Stimulated activated CD8-positive, alpha-beta memory T cell treated with anti-CD3 and anti-CD28 coated beads, Interleukin-4, amount 100 ng/mL, for 4 hours (primary cell): ENCODE measurements around the gene PCDHA12.
"Not testable (repeated sequence)": the region's sequence is repeated elsewhere in the genome, so short reads cannot be mapped to it uniquely, and the experiment has no call there.

ENCODE experiments used
- DNase-seq, 2 donors: peaks; one replicate each; pipeline ENCODE4 v3.0.0-alpha.2; 2020; ENCODE audit warnings: low read depth in 2 of 2, low spot score in 1 of 2

The PCDHA12 gene

GRCh38 chr5:140875085-140876065, at the start of gene PCDHA12:
TSS of gene PCDHA12 (plus strand) at chr5:140875308. CDS start at chr5:140875473, 165 bp downstream.
- no peak for DNase-seq

DNA sequence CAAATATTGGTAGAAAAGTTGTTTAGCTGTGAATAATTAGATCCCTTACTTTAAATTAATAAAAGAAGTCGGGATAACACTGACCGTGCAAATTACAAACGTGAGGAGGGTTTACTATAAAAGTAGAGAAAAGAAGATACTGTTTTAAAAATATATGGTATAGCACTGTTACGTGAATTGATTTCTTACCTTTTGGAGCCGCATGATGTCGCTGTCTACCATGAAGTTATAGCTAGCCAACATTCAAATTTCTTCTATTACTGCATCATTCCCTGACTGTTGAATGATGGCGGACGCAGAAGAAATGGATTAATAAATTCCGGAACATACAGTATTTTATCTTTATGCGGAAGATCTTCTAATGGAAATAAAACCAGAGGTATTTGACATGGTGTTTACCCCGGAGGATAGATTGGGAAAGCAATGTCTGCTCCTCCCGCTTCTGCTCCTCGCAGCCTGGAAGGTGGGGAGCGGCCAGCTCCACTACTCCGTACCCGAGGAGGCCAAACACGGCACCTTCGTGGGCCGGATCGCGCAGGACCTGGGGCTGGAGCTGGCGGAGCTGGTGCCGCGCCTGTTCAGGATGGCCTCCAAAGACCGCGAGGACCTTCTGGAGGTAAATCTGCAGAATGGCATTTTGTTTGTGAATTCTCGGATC, 47.3 kb upstream of the PCDHA12 start, which contains the start of gene PCDHA6:
TSS of gene PCDHA6 (plus strand) at position 257 of the 658 bp plus-strand sequence. CDS start at position 389, 132 bp downstream.
- DNase-seq, result no peak

GRCh38 chr5:140828362-140828737, 46.8 kb upstream of the PCDHA12 start:
- DNase-seq, result no peak

- DNase-seq, result not testable (repeated sequence)
These were observed 45.3 kb upstream of the PCDHA12 start for GRCh38 chr5:140829511-140830501.

DNA sequence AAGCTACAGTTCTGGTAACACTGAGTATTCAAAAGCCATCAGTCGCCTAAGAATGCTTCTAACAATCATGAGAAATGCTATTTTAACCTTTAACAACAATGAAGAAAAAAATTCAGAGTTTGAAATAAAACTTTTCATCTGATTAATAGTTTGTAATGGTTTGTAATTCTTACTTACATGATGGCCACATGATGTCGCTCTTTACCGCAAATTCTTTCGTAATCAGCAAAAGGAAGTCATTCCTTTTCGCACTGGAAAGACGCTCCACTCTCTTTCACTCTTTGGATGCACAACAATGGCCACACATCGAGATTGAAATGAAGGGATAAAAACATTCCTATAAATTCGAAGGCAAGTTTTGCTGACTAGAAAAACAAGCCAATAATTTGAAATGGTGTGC, 41.1 kb upstream of the PCDHA12 start, which contains the start of gene PCDHA7:
TSS of gene PCDHA7 (plus strand) at position 277 of the 400 bp plus-strand sequence. CDS start at position 392, 115 bp downstream.
- no peak for DNase-seq

GRCh38 chr5:140834439-140835008, 40.6 kb upstream of the PCDHA12 start:
- not testable (repeated sequence) for DNase-seq

DNA sequence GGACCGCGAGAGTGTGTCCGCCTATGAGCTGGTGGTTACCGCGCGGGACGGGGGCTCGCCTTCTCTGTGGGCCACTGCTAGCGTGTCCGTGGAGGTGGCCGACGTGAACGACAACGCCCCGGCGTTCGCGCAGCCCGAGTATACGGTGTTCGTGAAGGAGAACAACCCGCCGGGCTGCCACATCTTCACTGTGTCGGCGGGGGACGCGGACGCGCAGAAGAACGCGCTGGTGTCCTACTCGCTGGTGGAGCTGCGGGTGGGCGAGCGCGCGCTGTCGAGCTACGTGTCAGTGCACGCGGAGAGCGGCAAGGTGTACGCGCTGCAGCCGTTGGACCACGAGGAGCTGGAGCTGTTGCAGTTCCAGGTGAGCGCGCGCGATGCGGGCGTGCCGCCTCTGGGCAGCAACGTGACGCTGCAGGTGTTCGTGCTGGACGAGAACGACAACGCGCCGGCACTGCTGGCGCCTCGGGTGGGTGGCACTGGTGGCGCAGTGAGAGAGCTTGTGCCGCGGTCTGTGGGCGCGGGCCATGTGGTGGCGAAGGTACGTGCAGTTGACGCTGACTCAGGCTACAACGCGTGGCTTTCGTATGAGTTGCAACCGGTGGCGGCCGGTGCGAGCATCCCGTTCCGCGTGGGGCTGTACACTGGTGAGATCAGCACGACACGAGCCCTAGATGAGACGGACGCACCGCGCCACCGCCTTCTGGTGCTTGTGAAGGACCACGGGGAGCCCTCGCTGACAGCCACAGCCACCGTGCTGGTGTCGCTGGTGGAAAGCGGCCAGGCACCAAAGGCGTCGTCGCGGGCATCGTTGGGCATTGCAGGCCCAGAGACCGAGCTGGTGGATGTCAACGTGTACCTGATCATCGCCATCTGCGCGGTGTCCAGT, 39.2 kb upstream of the PCDHA12 start:
- no peak for DNase-seq

DNA sequence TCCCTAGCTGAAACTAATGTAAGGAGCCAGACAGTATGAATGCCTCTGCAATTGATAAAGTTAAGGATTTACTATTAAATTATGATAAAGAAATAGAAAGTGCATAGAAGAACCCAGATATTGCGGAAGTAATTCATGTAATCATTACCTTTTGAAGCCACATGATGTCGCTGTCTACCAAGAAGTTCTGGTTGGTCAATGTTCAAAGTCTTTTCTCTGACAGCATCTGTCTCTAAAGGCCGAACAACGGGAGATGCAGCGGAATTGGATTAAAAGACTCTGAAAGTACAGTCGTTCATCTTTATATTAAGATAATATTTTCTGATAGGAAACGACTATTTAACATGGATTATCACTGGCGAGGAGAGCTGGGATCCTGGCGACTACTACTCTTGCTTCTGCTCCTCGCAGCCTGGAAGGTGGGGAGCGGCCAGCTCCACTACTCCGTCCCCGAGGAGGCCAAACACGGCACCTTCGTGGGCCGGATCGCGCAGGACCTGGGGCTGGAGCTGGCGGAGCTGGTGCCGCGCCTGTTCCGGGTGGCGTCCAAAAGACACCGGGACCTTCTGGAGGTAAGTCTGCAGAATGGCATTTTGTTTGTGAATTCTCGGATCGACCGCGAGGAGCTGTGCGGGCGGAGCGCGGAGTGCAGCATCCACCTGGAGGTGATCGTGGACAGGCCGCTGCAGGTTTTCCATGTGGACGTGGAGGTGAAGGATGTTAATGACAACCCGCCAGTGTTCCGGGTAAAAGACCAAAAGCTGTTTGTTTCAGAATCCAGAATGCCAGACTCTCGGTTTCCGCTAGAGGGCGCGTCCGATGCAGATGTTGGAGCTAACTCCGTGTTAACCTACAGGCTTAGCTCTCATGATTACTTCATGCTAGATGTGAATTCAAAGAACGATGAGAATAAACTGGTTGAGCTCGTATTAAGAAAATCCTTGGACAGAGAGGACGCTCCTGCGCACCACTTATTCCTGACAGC, 33.8 kb upstream of the PCDHA12 start, which contains the start of gene PCDHA8:
TSS of gene PCDHA8 (plus strand) at position 210 of the 985 bp plus-strand sequence. CDS start at position 345, 135 bp downstream.
- no peak for DNase-seq

- no peak for DNase-seq
These were observed 32.0 kb upstream of the PCDHA12 start for GRCh38 chr5:140842798-140843733.

DNA sequence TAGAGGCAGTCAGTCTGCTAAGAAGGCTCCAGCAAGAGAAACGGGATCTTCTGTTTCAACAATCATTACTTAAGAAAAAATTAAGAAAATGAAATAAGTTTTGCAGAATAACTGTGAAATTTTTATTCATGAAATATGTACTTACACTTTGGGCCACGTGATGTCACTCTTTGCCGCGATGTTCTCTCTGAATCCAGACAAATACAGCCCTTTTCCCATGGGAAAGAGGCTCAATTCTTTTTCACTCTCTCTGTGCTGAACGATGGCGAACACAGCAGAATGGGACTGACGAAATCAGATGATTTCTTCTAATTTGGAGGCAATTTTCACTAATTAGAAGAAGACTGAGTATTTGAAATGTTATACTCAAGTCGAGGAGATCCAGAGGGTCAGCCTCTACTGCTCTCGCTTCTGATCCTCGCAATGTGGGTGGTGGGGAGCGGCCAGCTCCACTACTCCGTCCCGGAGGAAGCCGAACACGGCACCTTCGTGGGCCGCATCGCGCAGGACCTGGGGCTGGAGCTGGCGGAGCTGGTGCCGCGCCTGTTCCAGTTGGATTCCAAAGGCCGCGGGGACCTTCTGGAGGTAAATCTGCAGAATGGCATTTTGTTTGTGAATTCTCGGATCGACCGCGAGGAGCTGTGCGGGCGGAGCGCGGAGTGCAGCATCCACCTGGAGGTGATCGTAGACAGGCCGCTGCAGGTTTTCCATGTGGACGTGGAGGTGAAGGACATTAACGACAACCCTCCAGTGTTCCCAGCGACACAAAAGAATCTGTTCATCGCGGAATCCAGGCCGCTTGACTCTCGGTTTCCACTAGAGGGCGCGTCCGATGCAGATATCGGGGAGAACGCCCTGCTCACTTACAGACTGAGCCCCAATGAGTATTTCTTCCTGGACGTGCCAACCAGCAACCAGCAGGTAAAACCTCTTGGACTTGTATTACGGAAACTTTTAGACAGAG, 26.7 kb upstream of the PCDHA12 start, which contains the start of gene PCDHA9:
TSS of gene PCDHA9 (plus strand) at position 244 of the 964 bp plus-strand sequence. CDS start at position 358, 114 bp downstream.
- DNase-seq, result not testable (repeated sequence)

DNA sequence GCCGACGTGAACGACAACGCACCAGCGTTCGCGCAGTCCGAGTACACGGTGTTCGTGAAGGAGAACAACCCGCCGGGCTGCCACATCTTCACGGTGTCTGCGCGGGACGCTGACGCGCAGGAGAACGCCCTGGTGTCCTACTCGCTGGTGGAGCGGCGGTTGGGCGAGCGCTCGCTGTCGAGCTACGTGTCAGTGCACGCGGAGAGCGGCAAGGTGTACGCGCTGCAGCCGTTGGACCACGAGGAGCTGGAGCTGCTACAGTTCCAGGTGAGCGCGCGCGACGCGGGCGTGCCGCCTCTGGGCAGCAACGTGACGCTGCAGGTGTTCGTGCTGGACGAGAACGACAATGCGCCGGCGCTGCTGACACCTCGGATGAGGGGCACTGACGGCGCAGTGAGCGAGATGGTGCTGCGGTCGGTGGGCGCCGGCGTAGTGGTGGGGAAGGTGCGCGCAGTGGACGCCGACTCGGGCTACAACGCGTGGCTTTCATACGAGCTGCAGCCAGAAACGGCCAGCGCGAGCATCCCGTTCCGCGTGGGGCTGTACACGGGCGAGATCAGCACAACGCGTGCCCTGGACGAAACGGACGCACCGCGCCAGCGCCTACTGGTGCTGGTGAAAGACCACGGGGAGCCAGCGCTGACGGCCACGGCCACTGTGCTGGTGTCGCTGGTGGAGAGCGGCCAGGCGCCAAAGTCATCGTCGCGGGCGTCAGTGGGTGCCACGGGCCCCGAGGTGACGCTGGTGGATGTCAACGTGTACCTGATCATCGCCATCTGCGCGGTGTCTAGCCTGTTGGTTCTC, 25.1 kb upstream of the PCDHA12 start:
- not testable (repeated sequence) for DNase-seq

DNA sequence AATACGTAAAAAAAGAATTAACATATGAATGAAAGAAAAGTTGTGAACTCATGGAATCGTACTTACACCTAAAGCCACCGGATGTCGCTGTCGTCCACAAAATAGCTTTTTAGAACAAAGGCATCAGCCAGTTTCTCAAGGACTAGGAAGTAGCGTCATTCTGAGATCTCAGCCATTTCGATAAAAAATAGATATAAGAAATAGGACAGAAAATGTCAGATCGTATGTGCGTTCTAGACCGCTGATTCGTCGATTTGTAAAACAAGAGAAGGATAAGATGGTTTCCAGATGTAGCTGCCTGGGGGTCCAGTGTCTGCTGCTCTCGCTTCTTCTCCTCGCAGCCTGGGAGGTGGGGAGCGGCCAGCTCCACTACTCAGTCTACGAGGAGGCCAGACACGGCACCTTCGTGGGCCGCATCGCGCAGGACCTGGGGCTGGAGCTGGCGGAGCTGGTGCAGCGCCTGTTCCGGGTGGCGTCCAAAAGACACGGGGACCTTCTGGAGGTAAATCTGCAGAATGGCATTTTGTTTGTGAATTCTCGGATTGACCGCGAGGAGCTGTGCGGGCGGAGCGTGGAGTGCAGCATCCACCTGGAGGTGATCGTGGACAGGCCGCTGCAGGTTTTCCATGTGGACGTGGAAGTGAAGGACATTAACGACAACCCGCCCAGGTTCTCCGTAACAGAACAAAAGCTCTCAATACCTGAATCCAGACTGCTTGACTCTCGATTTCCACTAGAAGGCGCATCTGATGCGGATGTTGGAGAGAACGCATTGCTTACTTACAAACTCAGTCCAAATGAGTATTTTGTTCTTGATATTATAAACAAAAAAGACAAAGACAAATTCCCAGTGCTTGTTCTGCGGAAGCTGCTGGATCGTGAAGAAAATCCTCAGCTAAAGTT, 19.1 kb upstream of the PCDHA12 start, which contains the start of gene PCDHA10:
TSS of gene PCDHA10 (plus strand) at position 126 of the 903 bp plus-strand sequence. CDS start at position 278, 152 bp downstream.
- DNase-seq, result no peak

- DNase-seq, result no peak
These were observed 17.7 kb upstream of the PCDHA12 start for GRCh38 chr5:140857177-140857986.
